K562 (cell line): ENCODE data around the gene BCL7B. TPM values are rescaled to one million over a fixed set of nuclear protein-coding genes. Genes with fewer than 3 reads are reported as not detected.
A peak's percentile ranks its signal among the peaks of the same experiment; 100 is the strongest.

Experiments used
- ATAC-seq: fragments of 200-7000 bp; cut with Tn5 transposase; 3 replicates; pipeline ENCODE4 v1.9.1; 2020; ENCODE audit warnings: moderate library complexity
- BruUV-seq: library from RNA; stranded (reverse); fragments of 400-500 nt; replicated peaks from 2 replicates; lab custom pipeline; 2021; lab: Mats Ljungman, UMichigan
- CTCF ChIA-PET: fragments of 300-600 bp; formaldehyde crosslinking; extraction: SDS; loops from one replicate; lab custom pipeline; 2021; ENCODE audit warnings: low intra/inter-chr PET ratio; lab: Yijun Ruan, JAX
- POLR2A ChIA-PET: fragments of 300-600, 350-650 bp; sonication (Branson Sonifier 250); formaldehyde crosslinking; extraction: SDS; loops from one replicate; lab custom pipeline; 2021; ENCODE audit warnings: antibody characterized with exemption, inconsistent platforms; lab: Yijun Ruan, JAX
- DNase-seq, 4 experiments: peaks; one replicate each; pipeline versions ENCODE4 v3.0.0 to v3.0.0-alpha.2; 2011 to 2018; ENCODE audit warnings: low spot score in 3 of 4, mixed read lengths in 3 of 4; ENCODE audit errors: extremely low read depth in 1 of 4
- FAIRE-seq: peaks from 2 replicates; lab custom pipeline; 2011; peaks lifted over from hg19 to GRCh38; lab: Jason Lieb, UNC
- H2AFZ ChIP-seq: 2 replicates; pipeline ENCODE4 v1.6.0; 2011; ENCODE audit warnings: low read depth, low read length, control low read depth, inconsistent platforms
- H3K27ac ChIP-seq: fragments of 200-600 bp; 3 replicates; pipeline ENCODE4 v1.8.0; 2011; ENCODE audit warnings: low read depth, mild to moderate bottlenecking, control low read depth, inconsistent platforms, low read length, moderate library complexity, mixed read lengths; ENCODE audit errors: extremely low read depth
- H3K27me3 ChIP-seq, 2 experiments: fragments of 300-600 bp in 1 of 2; 2 replicates in 1 of 2; 3 replicates in 1 of 2; pipeline versions ENCODE4 v1.6.0 to v1.8.0; 2011; ENCODE audit warnings: inconsistent platforms in 2 of 2, low read length in 2 of 2, mild to moderate bottlenecking in 1 of 2, mixed read lengths in 1 of 2, moderate library complexity in 1 of 2; ENCODE audit not compliant: control insufficient read depth in 2 of 2, insufficient read depth in 2 of 2
- H3K36me3 ChIP-seq: fragments of 300-600 bp; 3 replicates; pipeline ENCODE4 v1.8.0; 2011; ENCODE audit warnings: mild to moderate bottlenecking, low read length, inconsistent platforms; ENCODE audit not compliant: control insufficient read depth, insufficient read depth
- H3K4me1 ChIP-seq, 2 experiments: fragments of 200-600 bp in 1 of 2; replicated peaks in 1 of 2; 2 replicates in 1 of 2; 3 replicates in 1 of 2; pipeline versions ENCODE4 v1.5.1 to v1.8.0; 2011; ENCODE audit warnings: inconsistent platforms in 2 of 2, low read length in 2 of 2, mild to moderate bottlenecking in 1 of 2, mixed read lengths in 1 of 2, moderate library complexity in 1 of 2; ENCODE audit not compliant: control insufficient read depth in 2 of 2, insufficient read depth in 2 of 2
- H3K4me2 ChIP-seq: 2 replicates; pipeline ENCODE4 v1.6.1; 2011; ENCODE audit warnings: low read length, control low read depth, inconsistent platforms, mixed read lengths; ENCODE audit not compliant: insufficient read depth
- H3K4me3 ChIP-seq: fragments of 200-600 bp; sonication (generic), shearing (Covaris generic); 2 replicates; pipeline ENCODE4 v1.5.1; 2016; ENCODE audit warnings: control low read depth, inconsistent platforms
- H3K79me2 ChIP-seq: fragments of 200-600 bp; 3 replicates; pipeline ENCODE4 v1.8.0; 2011; ENCODE audit warnings: low read length, inconsistent platforms; ENCODE audit not compliant: control insufficient read depth, insufficient read depth
- H3K9ac ChIP-seq, 2 experiments: 2 replicates each; pipeline versions ENCODE4 v1.6.0 to v1.6.1; 2011; ENCODE audit warnings: low read depth in 2 of 2, low read length in 2 of 2, control low read depth in 1 of 2, inconsistent platforms in 1 of 2, mild to moderate bottlenecking in 1 of 2, mixed read lengths in 1 of 2; ENCODE audit not compliant: insufficient read depth in 1 of 2
- H3K9me1 ChIP-seq: one replicate; pipeline ENCODE4 v1.6.0; 2011; ENCODE audit warnings: inconsistent platforms, mild to moderate bottlenecking, low read length, moderate library complexity; ENCODE audit not compliant: control insufficient read depth, insufficient read depth
- H3K9me3 ChIP-seq: replicated peaks from 2 replicates; pipeline ENCODE4 v1.5.1; 2011; ENCODE audit warnings: low read depth, low read length, inconsistent platforms; ENCODE audit not compliant: control insufficient read depth, insufficient read depth
- H4K20me1 ChIP-seq: replicated peaks from 2 replicates; pipeline ENCODE4 v1.6.1; 2011; ENCODE audit warnings: low read length, inconsistent platforms, mixed read lengths; ENCODE audit not compliant: control insufficient read depth, insufficient read depth
- DPF2 ChIP-seq: fragments of 450-650 bp; IDR thresholded peaks from 2 replicates; pipeline ENCODE4 v1.6.1; 2016
- GABPA ChIP-seq: fragments of 200-800 bp; sonication (Bioruptor generic); conservative IDR thresholded peaks from 2 replicates; pipeline ENCODE4 v1.6.1; 2016; ENCODE audit warnings: low read depth, missing genetic modification characterization, missing compliant biosample characterization
- GATA2 ChIP-seq: sonication (generic); formaldehyde crosslinking; IDR thresholded peaks from 2 replicates; pipeline ENCODE4 v1.4.0; 2020; ENCODE audit warnings: mild to moderate bottlenecking, missing genetic modification reagents
- HDAC1 ChIP-seq, 2 experiments: fragments of 450-650 bp; IDR thresholded peaks; 2 replicates each; pipeline ENCODE4 v1.6.1; 2016 to 2017; ENCODE audit warnings: inconsistent platforms in 1 of 2, mild to moderate bottlenecking in 1 of 2, moderate library complexity in 1 of 2
- HMGN3 ChIP-seq: IDR thresholded peaks from 2 replicates; pipeline ENCODE4 v1.6.1; 2011; ENCODE audit warnings: borderline replicate concordance, low read depth, mild to moderate bottlenecking, mixed read lengths, low read length; ENCODE audit not compliant: insufficient read length; ENCODE audit errors: extremely low read depth
- KHSRP ChIP-seq: fragments of 450-650 bp; IDR thresholded peaks from 2 replicates; pipeline ENCODE4 v1.6.1; 2017
- MTA2 ChIP-seq: fragments of 450-650 bp; IDR thresholded peaks from 2 replicates; pipeline ENCODE4 v1.6.1; 2016; ENCODE audit warnings: low read depth
- RFX5 ChIP-seq: IDR thresholded peaks from 2 replicates; pipeline ENCODE4 v1.6.1; 2011; ENCODE audit warnings: low read depth, mild to moderate bottlenecking, improper control_type of control experiment, low read length
- ZBTB7A ChIP-seq: IDR thresholded peaks from 2 replicates; pipeline ENCODE4 v1.6.1; 2011; ENCODE audit warnings: low read depth, mild to moderate bottlenecking, low read length, moderate library complexity, borderline replicate concordance; ENCODE audit not compliant: control insufficient read depth
- ZNF263 ChIP-seq: sonication (generic); formaldehyde crosslinking; IDR thresholded peaks from 2 replicates; pipeline ENCODE4 v1.8.0; 2022; ENCODE audit warnings: mild to moderate bottlenecking, missing genetic modification reagents, borderline replicate concordance
- ZNF778 ChIP-seq: fragments of 450-650 bp; formaldehyde crosslinking; IDR thresholded peaks from 2 replicates; pipeline ENCODE4 v1.4.0; 2020; ENCODE audit warnings: mild to moderate bottlenecking, moderate library complexity
- WGBS: fragments of 100-300 bp; shearing (Covaris generic); methylation state at CpG from one replicate; pipeline ENCODE4 v1.1.6; 2016; ENCODE audit warnings: low coverage, mixed read lengths; ENCODE audit not compliant: insufficient coverage; ENCODE audit errors: missing lambda C conversion rate; 5-methylcytosine and 5-hydroxymethylcytosine counted together
- in situ Hi-C: fragments of 300-500 bp; cut with MboI; formaldehyde crosslinking; loops from 4 replicates; pipeline ENCODE4 v1.15.0; 2018; ENCODE audit warnings: inconsistent platforms, mixed read lengths
- intact Hi-C: fragments of 100-400 bp; cut with micrococcal nuclease; formaldehyde crosslinking; loops from 2 replicates; pipeline ENCODE4 v1.14.2; 2022
- polyA plus RNA-seq, 8 experiments: library from polyadenylated mRNA; depleted of rRNA in 4 of 8; stranded (reverse) in 5 of 8; unstranded in 3 of 8; fragments of >200 nt; fragmentation: Nextera tagmentation in 2 of 8; fragmentation: Illumina TruSeq in 1 of 8; extraction: Ambion mirVana in 2 of 8; extraction: Trizol in 1 of 8; gene quantifications; 2 replicates each; pipeline versions ENCODE4 v1.2.1 to v1.2.3, GENCODE V29; 2011 to 2014; ENCODE audit warnings: inconsistent platforms in 1 of 8, missing spikeins in 1 of 8
- total RNA-seq, 7 experiments: library from RNA; depleted of rRNA in 6 of 7; stranded (reverse); fragments of >200 nt in 6 of 7; fragmentation: Illumina TruSeq in 2 of 7; extraction: Trizol in 2 of 7; gene quantifications; 2 replicates each; pipeline versions ENCODE4 v1.2.1 to v1.2.3, GENCODE V29; 2011 to 2021; ENCODE audit warnings: low replicate concordance in 1 of 7

BCL7B gene
- total and polyA plus RNA-seq, 9 of the 15 experiments (the other 6 are each of a cell fraction or from before 2014, with no cell fraction given): 10.0 to 73.2 (median 32.9) TPM

DNA sequence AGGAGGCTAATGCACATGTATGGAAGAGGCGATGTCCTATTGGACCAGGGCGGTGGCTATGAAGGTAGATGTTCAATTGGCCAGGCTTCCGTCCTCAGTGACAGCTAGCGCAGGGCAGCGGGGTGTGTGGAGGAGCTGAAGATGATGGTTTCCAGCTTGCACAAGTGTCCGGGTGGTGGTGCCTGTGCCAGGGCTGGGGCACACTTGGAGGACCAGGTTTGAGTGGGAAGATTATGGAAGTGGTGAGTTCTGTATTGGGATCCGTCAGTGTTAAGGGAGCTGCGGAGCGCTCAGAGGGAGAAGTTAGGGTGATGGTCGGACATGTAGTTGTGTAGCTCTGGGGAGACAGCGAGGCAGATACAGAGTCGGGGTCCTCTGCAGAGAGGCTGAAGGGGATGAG lies 29.4 kb upstream of the BCL7B start:
- in situ Hi-C loops (no loop called here), intact Hi-C loops (no loop called here)
- 85% methylated on average over 12 of the region's 12 CpGs for WGBS
- Histone ChIP-seq H4K20me1 (no peaks in the 10 kb centered on the region), H3K4me1 (peaks cover 14 to 19% of the 10 kb centered on the region in 2 experiments), H3K79me2 (no peaks in the 10 kb centered on the region), H3K9ac (peak overlapping the region in 1 of 2 experiments; percentile 18; a peak in 1 of 4 replicates), H3K4me2 (no peak overlapping the region), H3K27me3 (no peaks in the 10 kb centered on the region), H2AFZ (peak overlapping the region; percentile 97), H3K27ac (peak overlapping the region; percentile 68; the same call in 1 of the 3 replicates), H3K9me3 (no peaks in the 10 kb centered on the region), H3K36me3 (no peaks in the 10 kb centered on the region), H3K9me1 (no peaks in the 10 kb centered on the region), H3K4me3 (no peak overlapping the region)
- DNase-seq: no peak
- no peak for TF ChIP-seq RFX5
- TF ChIP-seq DPF2: no peak
- no peak for TF ChIP-seq HMGN3
- TF ChIP-seq GABPA (tag): no peak
- TF ChIP-seq HDAC1 (IDR thresholded peaks at IDR 0.05): no peak
- TF ChIP-seq GATA2: no peak
- no peak for TF ChIP-seq MTA2
- no peak for TF ChIP-seq ZNF778 (CRISPR knock-in tag)
- no peak for TF ChIP-seq ZBTB7A
- no peak for TF ChIP-seq KHSRP
- TF ChIP-seq ZNF263 (CRISPR knock-in tag): no peak
- ChIA-PET POLR2A (interaction anchor here (0.8 to 1.1 kb wide), 5 partner anchors 19 to 147 kb away, joined by 3 to 5 read pairs (median 3); partner anchors contain the start of gene BAZ1B), CTCF (no interaction called here)
- ATAC-seq: no peak
- BruUV-seq: no TSS peak
- no peak for FAIRE-seq
